AG10803 (cell line): ENCODE data around the gene SNAI3.

Source experiments
- DNase-seq: peaks from one replicate; pipeline ENCODE4 v3.0.0; 2010; ENCODE audit warnings: low read depth
- H3K4me3 ChIP-seq: 2 replicates; pipeline ENCODE4 v1.5.1; 2011; ENCODE audit warnings: mild to moderate bottlenecking, low read length, control low read depth
- CTCF ChIP-seq: conservative IDR thresholded peaks from 2 replicates; pipeline ENCODE4 v1.5.1; 2011; ENCODE audit warnings: mild to moderate bottlenecking, low read length, control low read depth, inconsistent platforms

Gene SNAI3

DNA sequence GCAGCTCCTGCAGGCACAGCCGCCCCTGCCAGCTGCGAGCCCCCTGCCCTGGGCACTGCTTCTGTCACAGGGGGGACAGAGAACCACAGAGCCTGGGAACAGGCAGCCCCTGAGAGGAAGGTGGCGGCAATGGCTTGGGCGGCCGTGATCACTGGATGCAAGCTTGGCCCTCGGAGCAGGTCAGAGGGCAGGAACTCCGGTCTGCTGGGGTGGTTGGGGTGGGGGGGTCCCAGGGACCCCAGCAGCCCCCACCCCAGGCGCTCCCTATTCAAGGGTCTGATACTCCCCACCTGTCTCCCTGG lies 33.6 kb downstream of the SNAI3 start:
- no peak for TF ChIP-seq CTCF
- DNase-seq: no peak
- H3K4me3 ChIP-seq: no peak overlapping the region

DNA sequence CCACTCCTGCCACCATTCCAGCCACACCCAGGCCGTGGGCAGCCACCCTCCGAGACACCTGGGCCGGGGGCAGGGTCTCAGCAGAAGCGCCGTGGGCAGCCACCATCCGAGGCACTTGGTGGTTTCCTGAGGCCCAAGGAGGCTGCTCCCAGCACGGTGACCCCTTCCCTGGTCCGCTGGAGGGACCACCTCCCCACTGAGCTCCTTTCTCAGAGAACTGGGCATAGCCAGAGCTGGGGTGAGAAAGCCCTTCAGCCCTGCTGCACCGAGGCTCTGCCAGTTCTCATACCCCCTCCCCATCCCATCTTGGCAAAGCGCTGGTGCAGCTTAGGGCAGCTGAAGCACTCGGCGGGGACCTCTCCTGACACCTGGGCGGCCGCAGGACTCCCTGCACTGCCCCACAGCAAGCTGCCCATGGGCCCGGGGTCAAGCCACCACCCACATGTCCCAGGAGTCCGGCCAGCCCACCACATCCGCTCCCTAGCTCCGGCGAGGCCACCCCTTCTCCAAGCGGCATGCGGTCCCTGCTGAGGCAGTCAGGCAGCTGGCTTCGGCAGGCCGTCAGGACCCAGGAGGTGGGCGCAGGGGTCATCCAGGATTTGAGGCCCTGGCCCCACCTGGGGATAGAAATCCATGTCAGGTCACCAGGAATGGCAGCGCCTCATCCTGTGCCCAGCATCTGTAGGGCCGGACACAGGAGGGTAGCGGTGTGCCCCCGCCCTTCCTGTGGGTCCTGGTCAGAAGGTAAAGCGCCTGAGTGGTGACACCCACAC lies 34.1 kb downstream of the SNAI3 start:
- DNase-seq: no peak
- no peak for TF ChIP-seq CTCF
- H3K4me3 ChIP-seq: no peak overlapping the region

- no peak for TF ChIP-seq CTCF
- DNase-seq: no peak
- peak overlapping the region; percentile 80 for H3K4me3 ChIP-seq
These were observed 34.9 kb downstream of the SNAI3 start for GRCh38 chr16:88651276-88651988.

DNA sequence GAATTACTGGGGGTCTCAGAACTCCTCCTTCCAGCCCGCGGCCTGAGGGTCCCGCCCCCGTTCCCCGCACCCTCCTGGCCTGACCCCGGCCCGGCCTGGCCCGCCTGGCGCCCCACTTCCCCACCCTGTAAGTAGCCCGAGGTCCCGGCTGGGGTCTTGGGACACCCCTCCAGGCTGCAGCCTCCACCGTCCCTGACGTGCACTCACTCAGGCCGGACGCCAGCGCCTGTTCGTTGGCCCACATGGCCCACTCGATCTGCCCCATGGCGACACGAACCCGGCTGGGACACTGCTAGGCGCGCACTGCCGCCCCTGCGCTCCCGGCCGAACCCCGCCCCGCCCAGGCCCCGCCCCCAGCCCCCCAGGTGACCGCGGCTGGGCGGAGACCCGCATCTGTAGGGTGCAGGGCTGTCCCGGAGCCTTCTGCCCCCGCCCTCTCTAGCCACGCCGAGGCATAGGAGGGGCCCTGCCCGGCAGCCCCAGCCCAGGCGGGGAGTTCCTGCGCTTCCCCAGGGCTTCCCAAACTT lies 35.5 kb downstream of the SNAI3 start, which contains the start of gene CYBA:
Gene CYBA, minus strand, starts transcription at position 305 of the 527 bp plus-strand sequence. Its CDS starts 40 bp downstream, at position 265.
- DNase-seq: peak; percentile 40
- TF ChIP-seq CTCF: no peak
- peak within 1 kb of the TSS; percentile 80 for H3K4me3 ChIP-seq

- peak overlapping the region; percentile 80 for H3K4me3 ChIP-seq
- TF ChIP-seq CTCF: no peak
These were observed 36.2 kb downstream of the SNAI3 start for GRCh38 chr16:88649924-88650748.

DNA sequence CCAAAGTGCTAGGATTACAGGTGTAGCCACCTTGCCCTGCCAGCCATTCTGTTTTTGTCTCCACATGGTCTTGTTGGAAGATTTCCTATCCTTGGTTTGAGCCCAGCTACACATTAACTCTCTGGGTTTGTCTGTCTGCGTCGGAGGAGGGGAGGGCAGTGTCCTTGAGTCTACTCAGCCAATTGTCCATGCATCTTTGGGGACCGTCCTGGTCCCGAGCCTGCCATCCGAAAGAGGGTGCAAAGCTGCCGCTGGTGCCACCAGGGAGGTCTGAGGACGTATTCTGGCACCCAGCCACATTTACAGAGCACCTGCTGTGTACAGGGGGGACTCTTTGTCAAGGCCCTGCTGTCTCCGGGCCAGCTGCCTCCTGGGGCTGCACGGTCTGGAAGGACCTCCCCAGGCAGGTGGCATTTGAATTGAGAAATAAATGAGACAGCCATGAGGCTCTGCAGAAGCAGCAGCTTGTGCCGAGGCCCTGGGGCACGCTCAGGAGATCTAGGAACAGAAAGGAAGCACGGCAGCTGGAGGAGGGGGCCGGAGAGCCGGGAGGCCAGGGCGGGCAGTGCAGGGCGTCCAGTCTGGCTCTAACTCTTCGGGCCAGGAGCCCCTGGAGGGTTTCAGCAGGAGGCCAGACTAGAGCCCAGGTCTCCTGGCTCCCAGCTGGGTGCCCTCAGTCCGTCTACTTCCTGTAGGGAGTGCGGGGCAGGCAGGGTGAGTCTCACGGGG lies 36.9 kb downstream of the SNAI3 start:
- DNase-seq: no peak

More at GRCh38 chr16:88649924-88650748, 36.2 kb downstream of the SNAI3 start:
- DNase-seq: peak; percentile 24

More for the DNA sequence above, 36.9 kb downstream of the SNAI3 start:
- no peak for TF ChIP-seq CTCF
- peak overlapping the region; percentile 80 for H3K4me3 ChIP-seq
